ENCODE data around the gene NOX5. TPM values are rescaled to one million over a fixed set of nuclear protein-coding genes. Genes with fewer than 3 reads are reported as not detected.

NOX5 gene
- total RNA-seq, 2 donors from 2014 or later = 0.05 to 0.17 TPM

DNA sequence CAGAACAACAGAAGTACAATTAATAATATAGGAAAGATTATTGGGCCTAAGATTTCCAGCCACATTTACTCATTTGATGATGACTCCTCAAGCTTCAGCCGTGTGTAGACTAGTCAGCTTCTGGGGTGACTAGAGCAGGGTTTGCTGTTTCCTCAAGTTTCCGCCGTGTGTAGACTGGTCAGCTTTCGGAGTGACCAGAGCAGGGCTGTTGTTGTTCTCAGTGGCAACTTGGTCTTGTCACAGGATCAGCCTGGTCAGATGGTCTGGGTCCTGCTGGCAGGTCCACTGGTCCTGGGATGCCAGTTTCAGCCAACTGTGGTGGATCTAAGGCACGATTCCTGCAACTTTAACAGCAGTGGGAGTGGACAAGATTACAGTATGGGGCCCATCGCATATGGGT lies 21.8 kb upstream of the NOX5 start:
- DNase-seq = no peak
- no peaks in the 10 kb centered on the region for H3K9me3 ChIP-seq
- no peaks in the 10 kb centered on the region for H3K27me3 ChIP-seq
- H3K4me3 ChIP-seq = no peak overlapping the region
- no peak overlapping the region for H3K27ac ChIP-seq
- intact Hi-C loops (cut with DNase I) = no loop called here
- no peak overlapping the region for H3K9ac ChIP-seq (ENCODE audit: low read depth in 2 of 2, low read length in 2 of 2)
- no peaks in the 10 kb centered on the region for H3K36me3 ChIP-seq
- no peaks in the 10 kb centered on the region for H3K4me1 ChIP-seq
- TF ChIP-seq, protein P1, sequence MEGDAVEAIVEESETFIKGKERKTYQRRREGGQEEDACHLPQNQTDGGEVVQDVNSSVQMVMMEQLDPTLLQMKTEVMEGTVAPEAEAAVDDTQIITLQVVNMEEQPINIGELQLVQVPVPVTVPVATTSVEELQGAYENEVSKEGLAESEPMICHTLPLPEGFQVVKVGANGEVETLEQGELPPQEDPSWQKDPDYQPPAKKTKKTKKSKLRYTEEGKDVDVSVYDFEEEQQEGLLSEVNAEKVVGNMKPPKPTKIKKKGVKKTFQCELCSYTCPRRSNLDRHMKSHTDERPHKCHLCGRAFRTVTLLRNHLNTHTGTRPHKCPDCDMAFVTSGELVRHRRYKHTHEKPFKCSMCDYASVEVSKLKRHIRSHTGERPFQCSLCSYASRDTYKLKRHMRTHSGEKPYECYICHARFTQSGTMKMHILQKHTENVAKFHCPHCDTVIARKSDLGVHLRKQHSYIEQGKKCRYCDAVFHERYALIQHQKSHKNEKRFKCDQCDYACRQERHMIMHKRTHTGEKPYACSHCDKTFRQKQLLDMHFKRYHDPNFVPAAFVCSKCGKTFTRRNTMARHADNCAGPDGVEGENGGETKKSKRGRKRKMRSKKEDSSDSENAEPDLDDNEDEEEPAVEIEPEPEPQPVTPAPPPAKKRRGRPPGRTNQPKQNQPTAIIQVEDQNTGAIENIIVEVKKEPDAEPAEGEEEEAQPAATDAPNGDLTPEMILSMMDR (IDR thresholded peaks at IDR 0.05) = no peak

DNA sequence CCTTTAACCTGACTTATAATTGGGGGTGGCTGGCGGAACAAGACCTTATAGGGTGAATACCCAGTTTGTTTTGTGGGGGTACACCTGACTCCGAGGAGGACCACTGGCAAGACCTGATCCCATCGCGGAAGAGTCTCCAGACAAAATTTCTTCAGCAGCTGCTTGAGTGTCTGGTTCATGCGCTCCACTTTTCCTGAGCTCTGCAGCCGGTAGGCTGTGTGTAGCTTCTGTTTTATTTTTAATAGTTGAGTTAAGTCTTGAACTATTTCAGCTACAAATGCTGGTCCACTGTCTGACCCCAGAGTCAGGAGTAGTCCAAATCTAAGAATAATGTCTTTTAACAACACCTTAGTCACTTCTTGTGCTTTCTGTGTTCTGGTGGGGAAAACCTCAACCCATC lies 21.2 kb upstream of the NOX5 start:
- Histone ChIP-seq H3K4me1 (no peaks in the 10 kb centered on the region), H3K27ac (no peak overlapping the region), H3K9ac (ENCODE audit: low read depth in 2 of 2, low read length in 2 of 2) (no peak overlapping the region), H3K27me3 (no peaks in the 10 kb centered on the region), H3K4me3 (no peak overlapping the region), H3K9me3 (no peaks in the 10 kb centered on the region), H3K36me3 (no peaks in the 10 kb centered on the region)
- DNase-seq = no peak
- TF ChIP-seq, protein P1 (IDR thresholded peaks at IDR 0.05) = no peak
- intact Hi-C loops (cut with DNase I) = no loop called here

GRCh38 chr15:68994149-68994548 lies 20.3 kb upstream of the NOX5 start:
- intact Hi-C loops (cut with DNase I) = no loop called here
- TF ChIP-seq, protein P1 (IDR thresholded peaks at IDR 0.05) = no peak

DNA sequence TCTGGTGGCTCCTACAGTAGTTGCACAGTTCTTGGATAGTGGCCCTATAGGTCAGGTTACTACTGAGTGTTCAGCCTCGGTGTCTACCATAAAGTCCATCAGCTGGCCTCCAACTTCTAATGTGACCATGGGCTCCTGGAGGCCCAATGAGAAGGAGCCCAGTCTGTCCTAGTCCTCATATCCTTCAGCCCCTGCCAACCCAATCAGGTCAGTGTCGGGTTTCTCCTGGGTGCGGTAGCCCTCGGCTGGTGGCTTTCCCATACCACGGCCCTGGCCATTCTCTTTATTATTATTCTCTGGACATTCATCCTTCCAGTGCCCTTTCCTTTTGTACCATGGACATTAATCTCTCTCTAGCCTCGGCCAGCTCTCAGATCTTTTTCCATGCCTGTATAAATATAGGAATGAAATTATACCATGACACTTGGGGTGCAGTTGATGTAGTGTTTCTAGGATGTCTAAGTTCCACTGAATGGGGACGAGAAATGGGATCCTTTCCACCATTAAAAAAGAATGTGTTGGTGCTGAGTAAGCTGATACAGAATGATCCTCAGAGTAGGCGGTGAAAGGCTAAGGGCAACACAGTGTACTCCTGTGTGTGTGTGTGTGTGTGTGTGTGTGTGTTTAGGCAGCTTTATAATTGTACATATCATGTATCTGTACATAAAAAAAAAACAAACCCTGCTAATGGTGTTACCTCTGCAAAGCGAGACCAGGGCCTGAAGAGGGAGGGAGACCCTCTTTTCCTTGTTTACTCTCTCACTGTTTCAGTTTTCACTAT lies 19.3 kb upstream of the NOX5 start:
- TF ChIP-seq, protein P1 (IDR thresholded peaks at IDR 0.05) = no peak
- Histone ChIP-seq H3K36me3 (no peaks in the 10 kb centered on the region), H3K27ac (no peak overlapping the region), H3K4me1 (no peaks in the 10 kb centered on the region), H3K4me3 (no peak overlapping the region), H3K9ac (ENCODE audit: low read depth in 2 of 2, low read length in 2 of 2) (no peak overlapping the region), H3K27me3 (no peaks in the 10 kb centered on the region), H3K9me3 (no peaks in the 10 kb centered on the region)
- no peak for DNase-seq
- intact Hi-C loops (cut with DNase I) = no loop called here

More at GRCh38 chr15:68994149-68994548, 20.3 kb upstream of the NOX5 start:
- H3K4me3 ChIP-seq = no peak overlapping the region
- H3K27me3 ChIP-seq = no peaks in the 10 kb centered on the region
- no peaks in the 10 kb centered on the region for H3K36me3 ChIP-seq
- no peak for DNase-seq
- no peak overlapping the region for H3K27ac ChIP-seq
- no peaks in the 10 kb centered on the region for H3K4me1 ChIP-seq
- no peaks in the 10 kb centered on the region for H3K9me3 ChIP-seq
- no peak overlapping the region for H3K9ac ChIP-seq (ENCODE audit: low read depth in 2 of 2, low read length in 2 of 2)

- DNase-seq = no peak
- Histone ChIP-seq H3K27me3 (no peaks in the 10 kb centered on the region), H3K9ac (ENCODE audit: low read depth in 2 of 2, low read length in 2 of 2) (no peak overlapping the region), H3K36me3 (no peaks in the 10 kb centered on the region), H3K4me1 (no peaks in the 10 kb centered on the region), H3K27ac (no peak overlapping the region), H3K9me3 (no peaks in the 10 kb centered on the region), H3K4me3 (no peak overlapping the region)
- intact Hi-C loops (cut with DNase I) = no loop called here
- TF ChIP-seq, protein P1 (IDR thresholded peaks at IDR 0.05) = no peak
Observed at GRCh38 chr15:68997050-68997449, 17.4 kb upstream of the NOX5 start.

Measured in colonic mucosa (tissue), 4 donors.